Neutrophil (primary cell): ENCODE measurements around the gene CNGA3.

ENCODE experiments used
- H3K27ac ChIP-seq: fragments of 200-600 bp; sonication (generic); 2 replicates; pipeline ENCODE4 v1.5.1; 2016; ENCODE audit warnings: mild to moderate bottlenecking, moderate library complexity
- H3K27me3 ChIP-seq: fragments of 200-600 bp; sonication (generic); 2 replicates; pipeline ENCODE4 v1.6.0; 2016; ENCODE audit warnings: mild to moderate bottlenecking
- H3K36me3 ChIP-seq: fragments of 200-600 bp; sonication (generic); 2 replicates; pipeline ENCODE4 v1.5.1; 2017
- H3K4me1 ChIP-seq, 2 experiments: fragments of 200-600 bp in 1 of 2; sonication (generic) in 1 of 2; 1 replicate in 1 of 2; 2 replicates in 1 of 2; pipeline versions ENCODE4 v1.5.1 to v1.6.1; 2013 to 2016; ENCODE audit warnings: low read depth in 1 of 2, low read length in 1 of 2, mild to moderate bottlenecking in 1 of 2, moderate library complexity in 1 of 2; ENCODE audit not compliant: control insufficient read depth in 1 of 2, insufficient read depth in 1 of 2
- H3K4me3 ChIP-seq, 2 experiments: fragments of 200-600 bp in 1 of 2; sonication (generic) in 1 of 2; 1 replicate in 1 of 2; 2 replicates in 1 of 2; pipeline ENCODE4 v1.5.1; 2013 to 2016; ENCODE audit warnings: low read depth in 1 of 2, low read length in 1 of 2, mild to moderate bottlenecking in 1 of 2, moderate library complexity in 1 of 2
- H3K9me3 ChIP-seq: fragments of 200-600 bp; sonication (generic); 2 replicates; pipeline ENCODE4 v1.5.1; 2016
- CTCF ChIP-seq: fragments of 200-600 bp; sonication (generic); IDR thresholded peaks from 2 replicates; pipeline ENCODE4 v1.5.1; 2016; ENCODE audit warnings: antibody characterized with exemption

Gene CNGA3

GRCh38 chr2:98332989-98333388, 13.3 kb upstream of the CNGA3 start:
- Histone ChIP-seq H3K4me3 (no peak overlapping the region), H3K27me3 (peaks cover 64% of the 10 kb centered on the region), H3K4me1 (no peaks in the 10 kb centered on the region), H3K27ac (no peak overlapping the region), H3K9me3 (no peaks in the 10 kb centered on the region), H3K36me3 (no peaks in the 10 kb centered on the region)
- no peak for TF ChIP-seq CTCF

DNA sequence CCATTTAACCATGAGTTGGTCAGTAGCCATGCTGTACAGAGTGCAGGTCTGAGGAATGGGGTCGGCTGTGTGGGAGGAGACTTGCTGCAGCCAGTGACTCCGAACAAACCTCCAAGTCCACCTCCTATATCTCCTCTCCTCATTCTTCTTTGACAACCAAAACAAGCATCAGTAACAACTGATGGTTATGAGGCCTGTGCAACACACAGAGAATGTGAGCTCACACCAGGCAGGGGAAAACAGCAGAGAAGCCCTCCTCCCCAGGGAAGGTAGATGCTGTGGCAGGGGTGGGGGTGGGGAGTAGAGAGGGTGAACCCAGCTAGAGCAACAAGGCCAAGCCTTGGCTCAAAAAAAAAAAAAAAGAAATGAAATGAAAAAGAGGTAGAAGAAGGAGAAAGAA, 12.3 kb upstream of the CNGA3 start:
- H3K4me1 ChIP-seq: no peaks in the 10 kb centered on the region
- no peaks in the 10 kb centered on the region for H3K9me3 ChIP-seq
- no peak for TF ChIP-seq CTCF
- H3K27ac ChIP-seq: no peak overlapping the region
- H3K36me3 ChIP-seq: no peaks in the 10 kb centered on the region
- no peak overlapping the region for H3K4me3 ChIP-seq
- peaks cover 68% of the 10 kb centered on the region for H3K27me3 ChIP-seq

GRCh38 chr2:98334439-98335078, 11.7 kb upstream of the CNGA3 start:
- Histone ChIP-seq H3K9me3 (no peaks in the 10 kb centered on the region), H3K27me3 (peaks cover 73% of the 10 kb centered on the region), H3K27ac (no peak overlapping the region), H3K4me1 (no peaks in the 10 kb centered on the region), H3K4me3 (no peak overlapping the region), H3K36me3 (no peaks in the 10 kb centered on the region)
- no peak for TF ChIP-seq CTCF

GRCh38 chr2:98335271-98335670, 11.0 kb upstream of the CNGA3 start:
- Histone ChIP-seq H3K9me3 (no peaks in the 10 kb centered on the region), H3K4me3 (no peak overlapping the region)

DNA sequence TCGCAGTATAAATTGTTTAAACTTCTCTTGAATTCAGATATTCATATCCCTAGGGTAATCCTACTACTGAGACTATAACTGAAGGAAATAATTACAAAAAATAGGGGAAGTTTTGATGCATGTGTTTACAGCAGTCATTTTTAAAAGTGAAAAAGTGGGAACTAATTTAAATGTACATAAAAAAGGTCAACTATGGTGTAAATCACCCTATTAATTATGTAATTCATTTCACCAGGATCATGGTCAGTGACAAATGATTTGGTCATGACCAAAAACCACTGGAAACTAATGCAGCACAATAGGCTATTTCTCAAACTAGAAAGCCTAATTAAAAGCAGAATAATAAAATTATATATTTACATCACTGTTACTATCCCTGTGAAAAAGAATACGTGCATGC, 5.0 kb upstream of the CNGA3 start:
- H3K27me3 ChIP-seq: peaks cover 63% of the 10 kb centered on the region
- H3K27ac ChIP-seq: no peak overlapping the region
- no peaks in the 10 kb centered on the region for H3K9me3 ChIP-seq
- H3K36me3 ChIP-seq: no peaks in the 10 kb centered on the region
- no peaks in the 10 kb centered on the region for H3K4me1 ChIP-seq
- H3K4me3 ChIP-seq: no peak overlapping the region
- no peak for TF ChIP-seq CTCF

More at GRCh38 chr2:98335271-98335670, 11.0 kb upstream of the CNGA3 start:
- no peak for TF ChIP-seq CTCF
- Histone ChIP-seq H3K4me1 (no peaks in the 10 kb centered on the region), H3K27me3 (peaks cover 72% of the 10 kb centered on the region), H3K27ac (no peak overlapping the region), H3K36me3 (no peaks in the 10 kb centered on the region)
